WTC11 (cell line): ENCODE data around the gene RASSF4. TPM values are rescaled to one million over a fixed set of nuclear protein-coding genes. Genes with fewer than 3 reads are reported as not detected.

Source experiments
- ATAC-seq: fragments of 200-7000 bp; cut with Tn5 transposase; 2 replicates; pipeline ENCODE4 v1.10.0; 2021; ENCODE audit warnings: mild to moderate bottlenecking, moderate library complexity
- CTCF ChIA-PET: fragments of 300-600 bp; sonication (Branson Sonifier 250); formaldehyde crosslinking; loops from one replicate; lab custom pipeline; 2021; ENCODE audit warnings: antibody characterized with exemption; lab: Charles Lee
- POLR2A ChIA-PET: fragments of 350-600 bp; sonication (Branson Sonifier 250); formaldehyde crosslinking; loops from one replicate; lab custom pipeline; 2021; ENCODE audit warnings: antibody characterized with exemption; lab: Charles Lee
- DNase-seq: peaks from one replicate; pipeline ENCODE4 v3.0.0; 2021; ENCODE audit warnings: low spot score
- H3K27ac Mint-ChIP-seq: 2 replicates; pipeline ENCODE4 v1.8.0; 2021; ENCODE audit warnings: mixed read lengths
- H3K27me3 Mint-ChIP-seq: 2 replicates; pipeline ENCODE4 v1.8.0; 2021; ENCODE audit warnings: low read depth, mild to moderate bottlenecking, moderate library complexity, mixed read lengths
- H3K36me3 Mint-ChIP-seq: 2 replicates; pipeline ENCODE4 v1.8.0; 2021; ENCODE audit warnings: mixed read lengths
- H3K4me1 Mint-ChIP-seq: 2 replicates; pipeline ENCODE4 v1.8.0; 2022; ENCODE audit warnings: mixed read lengths
- H3K4me3 Mint-ChIP-seq: 2 replicates; pipeline ENCODE4 v1.8.0; 2021; ENCODE audit warnings: mild to moderate bottlenecking, moderate library complexity, mixed read lengths
- H3K9me3 Mint-ChIP-seq: 2 replicates; pipeline ENCODE4 v1.8.0; 2021; ENCODE audit warnings: mixed read lengths
- ATF2 ChIP-seq: sonication (generic); formaldehyde crosslinking; IDR thresholded peaks from 2 replicates; pipeline ENCODE4 v1.8.1; 2022; ENCODE audit warnings: low read depth, missing genetic modification reagents, borderline replicate concordance
- CDX4 ChIP-seq: fragments of 250-450 bp; sonication (Bioruptor Pico); IDR thresholded peaks from 2 replicates; pipeline ENCODE4 v1.9.0; 2021; ENCODE audit warnings: moderate library complexity, mild to moderate bottlenecking, inconsistent platforms, borderline replicate concordance
- ETV6 ChIP-seq: sonication (generic); formaldehyde crosslinking; IDR thresholded peaks from 2 replicates; pipeline ENCODE4 v1.8.1; 2022; ENCODE audit warnings: mild to moderate bottlenecking, missing genetic modification reagents
- FOXK1 ChIP-seq: sonication (generic); formaldehyde crosslinking; IDR thresholded peaks from 2 replicates; pipeline ENCODE4 v1.8.0; 2022; ENCODE audit warnings: mild to moderate bottlenecking, moderate library complexity, missing genetic modification reagents
- GTF2I ChIP-seq: fragments of 250-450 bp; sonication (Bioruptor Pico); conservative IDR thresholded peaks from 2 replicates; pipeline ENCODE4 v1.4.0; 2021; ENCODE audit warnings: mild to moderate bottlenecking
- IRF1 ChIP-seq: sonication (generic); formaldehyde crosslinking; IDR thresholded peaks from 2 replicates; pipeline ENCODE4 v1.8.0; 2023; ENCODE audit warnings: missing genetic modification reagents
- MYBL2 ChIP-seq: sonication (generic); formaldehyde crosslinking; IDR thresholded peaks from 2 replicates; pipeline ENCODE4 v1.8.1; 2023; ENCODE audit warnings: mild to moderate bottlenecking, moderate library complexity, missing genetic modification reagents
- NR2C2 ChIP-seq: sonication (generic); formaldehyde crosslinking; IDR thresholded peaks from 2 replicates; pipeline ENCODE4 v1.8.0; 2022; ENCODE audit warnings: mild to moderate bottlenecking, missing genetic modification reagents
- RORB ChIP-seq: fragments of 250-450 bp; sonication (Bioruptor Pico); IDR thresholded peaks from 2 replicates; pipeline ENCODE4 v1.9.0; 2021; ENCODE audit warnings: mild to moderate bottlenecking
- SOX15 ChIP-seq: fragments of 250-450 bp; sonication (Bioruptor Pico); IDR thresholded peaks from 2 replicates; pipeline ENCODE4 v1.9.0; 2021; ENCODE audit warnings: mild to moderate bottlenecking
- SP1 ChIP-seq: sonication (generic); formaldehyde crosslinking; conservative IDR thresholded peaks from 2 replicates; pipeline ENCODE4 v1.8.1; 2022; ENCODE audit warnings: missing genetic modification reagents
- TCF7 ChIP-seq: sonication (generic); formaldehyde crosslinking; IDR thresholded peaks from 2 replicates; pipeline ENCODE4 v1.8.0; 2022; ENCODE audit warnings: mild to moderate bottlenecking, low read depth, missing genetic modification reagents, moderate library complexity
- ZNF219 ChIP-seq: sonication (generic); formaldehyde crosslinking; IDR thresholded peaks from 2 replicates; pipeline ENCODE4 v1.8.0; 2023; ENCODE audit warnings: missing genetic modification reagents, mild to moderate bottlenecking, borderline replicate concordance
- ZNF512 ChIP-seq: sonication (generic); formaldehyde crosslinking; IDR thresholded peaks from 2 replicates; pipeline ENCODE4 v1.8.1; 2022; ENCODE audit warnings: missing genetic modification reagents, borderline replicate concordance
- ZNF671 ChIP-seq: fragments of 250-450 bp; sonication (Bioruptor Pico); IDR thresholded peaks from 2 replicates; pipeline ENCODE4 v1.8.0; 2021; ENCODE audit warnings: mild to moderate bottlenecking
- total RNA-seq: library from RNA; stranded (reverse); gene quantifications from 3 replicates; pipeline ENCODE4 v1.2.3, GENCODE V29; 2021
- TF ChIP-seq, protein P1 (sequence below): fragments of 200-600 bp; IDR thresholded peaks from 2 replicates; pipeline ENCODE4 v1.8.0; 2022; ENCODE audit warnings: antibody characterized with exemption
- TF ChIP-seq, protein P2 (sequence below): sonication (generic); formaldehyde crosslinking; IDR thresholded peaks from 2 replicates; pipeline ENCODE4 v1.8.1; 2022; ENCODE audit warnings: mild to moderate bottlenecking, missing genetic modification reagents, moderate library complexity, borderline replicate concordance

The RASSF4 gene
- total RNA-seq, 1 experiment from 2014 or later = 15.7 TPM

GRCh38 chr10:44921506-44921905 lies 38.1 kb upstream of the RASSF4 start:
- DNase-seq (no peak), ATAC-seq (no peak)
- H3K36me3 Mint-ChIP-seq = peaks cover 8% of the 10 kb centered on the region
- CTCF ChIA-PET = interaction anchor here (1.5 to 1.8 kb wide), 2 partner anchors 11 to 58 kb away, joined by 7 to 8 read pairs; no protein-coding TSS in a partner anchor
- POLR2A ChIA-PET = no interaction called here
- H3K27ac Mint-ChIP-seq = no peak overlapping the region
- TF ChIP-seq, protein P1, sequence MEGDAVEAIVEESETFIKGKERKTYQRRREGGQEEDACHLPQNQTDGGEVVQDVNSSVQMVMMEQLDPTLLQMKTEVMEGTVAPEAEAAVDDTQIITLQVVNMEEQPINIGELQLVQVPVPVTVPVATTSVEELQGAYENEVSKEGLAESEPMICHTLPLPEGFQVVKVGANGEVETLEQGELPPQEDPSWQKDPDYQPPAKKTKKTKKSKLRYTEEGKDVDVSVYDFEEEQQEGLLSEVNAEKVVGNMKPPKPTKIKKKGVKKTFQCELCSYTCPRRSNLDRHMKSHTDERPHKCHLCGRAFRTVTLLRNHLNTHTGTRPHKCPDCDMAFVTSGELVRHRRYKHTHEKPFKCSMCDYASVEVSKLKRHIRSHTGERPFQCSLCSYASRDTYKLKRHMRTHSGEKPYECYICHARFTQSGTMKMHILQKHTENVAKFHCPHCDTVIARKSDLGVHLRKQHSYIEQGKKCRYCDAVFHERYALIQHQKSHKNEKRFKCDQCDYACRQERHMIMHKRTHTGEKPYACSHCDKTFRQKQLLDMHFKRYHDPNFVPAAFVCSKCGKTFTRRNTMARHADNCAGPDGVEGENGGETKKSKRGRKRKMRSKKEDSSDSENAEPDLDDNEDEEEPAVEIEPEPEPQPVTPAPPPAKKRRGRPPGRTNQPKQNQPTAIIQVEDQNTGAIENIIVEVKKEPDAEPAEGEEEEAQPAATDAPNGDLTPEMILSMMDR = no peak
- TF ChIP-seq SP1 (no peak), CDX4 (CRISPR knock-in tag) (no peak), ZNF512 (CRISPR knock-in tag) (no peak)
- H3K27me3 Mint-ChIP-seq = peaks cover 7% of the 10 kb centered on the region
- H3K9me3 Mint-ChIP-seq = peaks cover 14% of the 10 kb centered on the region
- no peak overlapping the region for H3K4me3 Mint-ChIP-seq
- H3K4me1 Mint-ChIP-seq = no peaks in the 10 kb centered on the region

DNA sequence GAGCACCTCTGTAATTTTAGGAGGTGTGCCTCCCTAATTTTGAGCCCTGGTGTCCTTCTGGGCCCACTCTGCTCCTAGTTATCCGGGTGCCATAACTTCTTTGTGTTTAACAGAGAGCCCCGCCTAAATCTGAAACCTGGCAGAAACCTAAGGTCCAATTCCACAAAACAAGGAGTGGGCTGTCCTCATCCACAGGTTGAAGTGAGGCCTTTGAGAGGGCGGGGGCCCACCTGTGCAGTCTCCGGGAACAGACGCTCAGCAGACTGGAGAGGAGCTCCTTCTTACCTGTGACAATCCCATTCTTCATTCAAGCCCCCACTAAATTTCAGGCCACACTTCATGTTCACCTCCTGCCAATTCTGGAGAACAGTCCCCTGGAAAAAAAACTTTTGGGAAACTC lies 37.6 kb upstream of the RASSF4 start:
- Mint-ChIP-seq H3K27ac (no peak overlapping the region), H3K4me1 (no peaks in the 10 kb centered on the region), H3K27me3 (peaks cover 6% of the 10 kb centered on the region), H3K36me3 (peaks cover 8% of the 10 kb centered on the region), H3K9me3 (peaks cover 12% of the 10 kb centered on the region), H3K4me3 (no peak overlapping the region)
- TF ChIP-seq FOXK1 (CRISPR knock-in tag) = no peak
- no peak for TF ChIP-seq NR2C2 (CRISPR knock-in tag)
- TF ChIP-seq ATF2 (CRISPR knock-in tag) = no peak
- TF ChIP-seq RORB (CRISPR knock-in tag) = no peak
- ChIA-PET POLR2A (no interaction called here), CTCF (interaction anchor here (1.5 to 1.8 kb wide), 2 partner anchors 11 to 58 kb away, joined by 7 to 8 read pairs; no protein-coding TSS in a partner anchor)
- ATAC-seq = no peak
- no peak for DNase-seq

DNA sequence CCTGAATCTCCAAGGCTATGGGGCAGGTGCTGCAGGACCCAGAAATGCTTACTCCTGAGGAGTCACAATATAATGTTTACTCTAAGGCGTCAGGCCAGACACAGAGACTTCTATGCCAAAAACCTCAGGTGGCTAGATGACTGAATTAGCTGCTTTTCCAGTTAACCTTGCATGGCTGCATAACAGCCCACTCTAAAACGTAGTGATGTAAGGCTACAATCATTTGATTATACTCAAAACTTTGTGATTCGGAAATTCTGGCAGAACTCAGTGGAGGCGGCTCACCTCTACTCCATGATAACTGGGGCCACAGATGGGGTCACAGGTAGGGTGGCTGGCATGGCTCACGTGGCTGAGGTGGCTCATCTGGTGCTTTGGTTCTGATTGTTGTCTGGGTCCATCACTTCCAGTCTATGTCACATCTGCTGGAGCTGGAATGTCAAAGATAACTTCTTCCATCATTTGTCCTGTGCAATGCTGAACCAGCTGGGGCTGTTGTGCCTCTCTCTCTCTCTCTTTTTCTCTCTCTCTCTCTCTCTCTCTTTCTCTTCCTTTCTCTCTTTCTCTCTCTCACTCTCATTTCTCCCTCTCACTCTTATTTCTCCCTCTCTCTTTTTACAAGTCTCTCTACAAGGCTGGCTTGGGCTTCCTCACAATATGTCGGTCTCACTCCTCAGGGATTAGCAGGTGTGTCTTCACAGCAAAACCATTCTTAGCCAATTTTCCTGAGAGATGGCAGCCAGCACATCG lies 36.6 kb upstream of the RASSF4 start:
- Mint-ChIP-seq H3K36me3 (peaks cover 3% of the 10 kb centered on the region), H3K9me3 (peaks cover 3% of the 10 kb centered on the region), H3K27ac (no peak overlapping the region), H3K4me3 (no peak overlapping the region), H3K4me1 (no peaks in the 10 kb centered on the region), H3K27me3 (no peaks in the 10 kb centered on the region)
- ATAC-seq (no peak), DNase-seq (no peak)
- ChIA-PET POLR2A (no interaction called here), CTCF (no interaction called here)
- TF ChIP-seq ZNF671 (CRISPR knock-in tag) (no peak), ZNF219 (CRISPR knock-in tag) (no peak), RORB (CRISPR knock-in tag) (no peak), MYBL2 (CRISPR knock-in tag) (no peak), SOX15 (CRISPR knock-in tag) (no peak), ETV6 (no peak), TCF7 (no peak), GTF2I (no peak), IRF1 (CRISPR knock-in tag) (no peak)
- TF ChIP-seq, protein P1 = no peak
- TF ChIP-seq, protein P2, sequence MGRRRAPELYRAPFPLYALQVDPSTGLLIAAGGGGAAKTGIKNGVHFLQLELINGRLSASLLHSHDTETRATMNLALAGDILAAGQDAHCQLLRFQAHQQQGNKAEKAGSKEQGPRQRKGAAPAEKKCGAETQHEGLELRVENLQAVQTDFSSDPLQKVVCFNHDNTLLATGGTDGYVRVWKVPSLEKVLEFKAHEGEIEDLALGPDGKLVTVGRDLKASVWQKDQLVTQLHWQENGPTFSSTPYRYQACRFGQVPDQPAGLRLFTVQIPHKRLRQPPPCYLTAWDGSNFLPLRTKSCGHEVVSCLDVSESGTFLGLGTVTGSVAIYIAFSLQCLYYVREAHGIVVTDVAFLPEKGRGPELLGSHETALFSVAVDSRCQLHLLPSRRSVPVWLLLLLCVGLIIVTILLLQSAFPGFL = no peak
